ENCODE results near the gene ALK.

ALK gene

GRCh38 chr2:29215739-29216608 lies 705.4 kb downstream of the ALK start:
- no peak for DNase-seq (ENCODE audit: low read depth)
- H3K9me3 ChIP-seq (ENCODE audit: control insufficient read depth, low read length): no peaks in the 10 kb centered on the region
- no peaks in the 10 kb centered on the region for H3K4me1 ChIP-seq (ENCODE audit: control insufficient read depth, insufficient read depth, low read length)
- no peak overlapping the region for H3K9ac ChIP-seq (ENCODE audit: low read length)
- H3K27me3 ChIP-seq (replicated peaks; ENCODE audit: control insufficient read depth, insufficient read depth, low read length): peaks cover 33% of the 10 kb centered on the region
- no peaks in the 10 kb centered on the region for H3K36me3 ChIP-seq (ENCODE audit: control insufficient read depth, insufficient read depth, low read length, severe bottlenecking)
- H3K4me3 ChIP-seq (ENCODE audit: low read length): no peak overlapping the region

- H3K36me3 ChIP-seq (ENCODE audit: control insufficient read depth, insufficient read depth, low read length, severe bottlenecking): no peaks in the 10 kb centered on the region
- peaks cover 24% of the 10 kb centered on the region for H3K27me3 ChIP-seq (replicated peaks; ENCODE audit: control insufficient read depth, insufficient read depth, low read length)
- H3K9ac ChIP-seq (ENCODE audit: low read length): no peak overlapping the region
- no peak for DNase-seq (ENCODE audit: low read depth)
- no peak overlapping the region for H3K4me3 ChIP-seq (ENCODE audit: low read length)
- no peaks in the 10 kb centered on the region for H3K9me3 ChIP-seq (ENCODE audit: control insufficient read depth, low read length)
- no peaks in the 10 kb centered on the region for H3K4me1 ChIP-seq (ENCODE audit: control insufficient read depth, insufficient read depth, low read length)
These were observed 706.3 kb downstream of the ALK start for GRCh38 chr2:29215073-29215472.

- Histone ChIP-seq H3K27me3 (replicated peaks; ENCODE audit: control insufficient read depth, insufficient read depth, low read length) (peaks cover 13% of the 10 kb centered on the region), H3K9me3 (ENCODE audit: control insufficient read depth, low read length) (no peaks in the 10 kb centered on the region), H3K9ac (ENCODE audit: low read length) (no peak overlapping the region), H3K4me1 (ENCODE audit: control insufficient read depth, insufficient read depth, low read length) (no peaks in the 10 kb centered on the region), H3K4me3 (ENCODE audit: low read length) (no peak overlapping the region), H3K36me3 (ENCODE audit: control insufficient read depth, insufficient read depth, low read length, severe bottlenecking) (no peaks in the 10 kb centered on the region)
- no peak for DNase-seq (ENCODE audit: low read depth)
These were observed 707.5 kb downstream of the ALK start for GRCh38 chr2:29213888-29214291.

- H3K27me3 ChIP-seq (replicated peaks; ENCODE audit: control insufficient read depth, insufficient read depth, low read length): peaks cover 2% of the 10 kb centered on the region
- DNase-seq (ENCODE audit: low read depth): no peak
- peaks cover 4% of the 10 kb centered on the region for H3K36me3 ChIP-seq (ENCODE audit: control insufficient read depth, insufficient read depth, low read length, severe bottlenecking)
- no peak overlapping the region for H3K4me3 ChIP-seq (ENCODE audit: low read length)
- H3K4me1 ChIP-seq (ENCODE audit: control insufficient read depth, insufficient read depth, low read length): no peaks in the 10 kb centered on the region
- H3K9me3 ChIP-seq (ENCODE audit: control insufficient read depth, low read length): no peaks in the 10 kb centered on the region
- H3K9ac ChIP-seq (ENCODE audit: low read length): no peak overlapping the region
These were observed 709.4 kb downstream of the ALK start for GRCh38 chr2:29212009-29212408.

- DNase-seq (ENCODE audit: low read depth): no peak
- no peaks in the 10 kb centered on the region for H3K9me3 ChIP-seq (ENCODE audit: control insufficient read depth, low read length)
- no peaks in the 10 kb centered on the region for H3K4me1 ChIP-seq (ENCODE audit: control insufficient read depth, insufficient read depth, low read length)
- H3K36me3 ChIP-seq (ENCODE audit: control insufficient read depth, insufficient read depth, low read length, severe bottlenecking): peaks cover 4% of the 10 kb centered on the region
- H3K4me3 ChIP-seq (ENCODE audit: low read length): no peak overlapping the region
- no peaks in the 10 kb centered on the region for H3K27me3 ChIP-seq (replicated peaks; ENCODE audit: control insufficient read depth, insufficient read depth, low read length)
- H3K9ac ChIP-seq (ENCODE audit: low read length): no peak overlapping the region
These were observed 711.8 kb downstream of the ALK start for GRCh38 chr2:29209551-29209950.

GRCh38 chr2:29207352-29208148 lies 713.8 kb downstream of the ALK start:
- no peak overlapping the region for H3K4me3 ChIP-seq (ENCODE audit: low read length)
- H3K9ac ChIP-seq (ENCODE audit: low read length): no peak overlapping the region
- H3K36me3 ChIP-seq (ENCODE audit: control insufficient read depth, insufficient read depth, low read length, severe bottlenecking): peaks cover 4% of the 10 kb centered on the region
- no peaks in the 10 kb centered on the region for H3K9me3 ChIP-seq (ENCODE audit: control insufficient read depth, low read length)
- no peaks in the 10 kb centered on the region for H3K27me3 ChIP-seq (replicated peaks; ENCODE audit: control insufficient read depth, insufficient read depth, low read length)
- DNase-seq (ENCODE audit: low read depth): no peak
- no peaks in the 10 kb centered on the region for H3K4me1 ChIP-seq (ENCODE audit: control insufficient read depth, insufficient read depth, low read length)

- Histone ChIP-seq H3K9ac (ENCODE audit: low read length) (no peak overlapping the region), H3K27me3 (replicated peaks; ENCODE audit: control insufficient read depth, insufficient read depth, low read length) (no peaks in the 10 kb centered on the region), H3K36me3 (ENCODE audit: control insufficient read depth, insufficient read depth, low read length, severe bottlenecking) (peaks cover 4% of the 10 kb centered on the region), H3K4me1 (ENCODE audit: control insufficient read depth, insufficient read depth, low read length) (no peaks in the 10 kb centered on the region), H3K4me3 (ENCODE audit: low read length) (no peak overlapping the region), H3K9me3 (ENCODE audit: control insufficient read depth, low read length) (no peaks in the 10 kb centered on the region)
- DNase-seq (ENCODE audit: low read depth): no peak
These were observed 714.4 kb downstream of the ALK start for GRCh38 chr2:29206941-29207340.

GRCh38 chr2:29202819-29203495 lies 718.4 kb downstream of the ALK start:
- no peak for DNase-seq (ENCODE audit: low read depth)
- Histone ChIP-seq H3K4me1 (ENCODE audit: control insufficient read depth, insufficient read depth, low read length) (no peaks in the 10 kb centered on the region), H3K36me3 (ENCODE audit: control insufficient read depth, insufficient read depth, low read length, severe bottlenecking) (peaks cover under 1% of the 10 kb centered on the region), H3K9me3 (ENCODE audit: control insufficient read depth, low read length) (no peaks in the 10 kb centered on the region), H3K27me3 (replicated peaks; ENCODE audit: control insufficient read depth, insufficient read depth, low read length) (no peaks in the 10 kb centered on the region), H3K9ac (ENCODE audit: low read length) (no peak overlapping the region), H3K4me3 (ENCODE audit: low read length) (no peak overlapping the region)

- DNase-seq (ENCODE audit: low read depth): no peak
- H3K9me3 ChIP-seq (ENCODE audit: control insufficient read depth, low read length): no peaks in the 10 kb centered on the region
- H3K36me3 ChIP-seq (ENCODE audit: control insufficient read depth, insufficient read depth, low read length, severe bottlenecking): peaks cover 3% of the 10 kb centered on the region
- no peaks in the 10 kb centered on the region for H3K4me1 ChIP-seq (ENCODE audit: control insufficient read depth, insufficient read depth, low read length)
- H3K4me3 ChIP-seq (ENCODE audit: low read length): no peak overlapping the region
- H3K27me3 ChIP-seq (replicated peaks; ENCODE audit: control insufficient read depth, insufficient read depth, low read length): no peaks in the 10 kb centered on the region
- H3K9ac ChIP-seq (ENCODE audit: low read length): no peak overlapping the region
These were observed 719.4 kb downstream of the ALK start for GRCh38 chr2:29201979-29202378.

- H3K36me3 ChIP-seq (ENCODE audit: control insufficient read depth, insufficient read depth, low read length, severe bottlenecking): peaks cover 4% of the 10 kb centered on the region
- no peak overlapping the region for H3K4me3 ChIP-seq (ENCODE audit: low read length)
- H3K4me1 ChIP-seq (ENCODE audit: control insufficient read depth, insufficient read depth, low read length): no peaks in the 10 kb centered on the region
- no peaks in the 10 kb centered on the region for H3K9me3 ChIP-seq (ENCODE audit: control insufficient read depth, low read length)
- no peak overlapping the region for H3K9ac ChIP-seq (ENCODE audit: low read length)
- DNase-seq (ENCODE audit: low read depth): peak; percentile 68
- no peaks in the 10 kb centered on the region for H3K27me3 ChIP-seq (replicated peaks; ENCODE audit: control insufficient read depth, insufficient read depth, low read length)
These were observed 724.3 kb downstream of the ALK start for GRCh38 chr2:29196792-29197788.

Data from adipocyte (in vitro differentiated cells).